IMR-90 (cell line): Measurements from ENCODE around the gene VAMP7.

Experiments
- CEBPB ChIP-seq: IDR thresholded peaks from 2 replicates; pipeline ENCODE4 v1.6.1; 2012; ENCODE audit warnings: low read depth, low read length, improper control_type of control experiment
- CTCF ChIP-seq: conservative IDR thresholded peaks from 2 replicates; pipeline ENCODE4 v1.5.1; 2012; ENCODE audit warnings: mild to moderate bottlenecking, low read depth, low read length, improper control_type of control experiment
- FOS ChIP-seq: fragments of 150-350 bp; IDR thresholded peaks from 2 replicates; pipeline ENCODE4 v1.6.1; 2016; ENCODE audit warnings: low read depth, low read length
- MAFK ChIP-seq: IDR thresholded peaks from 2 replicates; pipeline ENCODE4 v1.6.1; 2012; ENCODE audit warnings: low read depth, low read length, improper control_type of control experiment
- MAZ ChIP-seq: IDR thresholded peaks from 2 replicates; pipeline ENCODE4 v1.6.1; 2012; ENCODE audit warnings: low read depth, mild to moderate bottlenecking, low read length, improper control_type of control experiment, moderate library complexity, borderline replicate concordance
- MXI1 ChIP-seq: IDR thresholded peaks from 2 replicates; pipeline ENCODE4 v1.6.1; 2012; ENCODE audit warnings: low read depth, mild to moderate bottlenecking, low read length, moderate library complexity, borderline replicate concordance
- POLR2A ChIP-seq: IDR thresholded peaks from 2 replicates; pipeline ENCODE4 v1.6.1; 2012; ENCODE audit warnings: mild to moderate bottlenecking, low read depth, low read length
- RAD21 ChIP-seq: IDR thresholded peaks from 2 replicates; pipeline ENCODE4 v1.6.1; 2012; ENCODE audit warnings: low read length, improper control_type of control experiment
- RCOR1 ChIP-seq: IDR thresholded peaks from 2 replicates; pipeline ENCODE4 v1.6.1; 2012; ENCODE audit warnings: mild to moderate bottlenecking, low read length, improper control_type of control experiment; ENCODE audit not compliant: insufficient replicate concordance
- SMC3 ChIP-seq: fragments of 150-350 bp; IDR thresholded peaks from 2 replicates; pipeline ENCODE4 v1.6.1; 2016; ENCODE audit warnings: low read depth, mild to moderate bottlenecking, antibody characterized with exemption, low read length, moderate library complexity
- TF ChIP-seq, protein P1 (sequence below): fragments of 150-350 bp; IDR thresholded peaks from 2 replicates; pipeline ENCODE4 v1.6.1; 2016; ENCODE audit warnings: low read depth, mild to moderate bottlenecking, low read length, moderate library complexity, borderline replicate concordance
- TF ChIP-seq, protein P2 (sequence below): fragments of 150-350 bp; IDR thresholded peaks from 2 replicates; pipeline ENCODE4 v1.6.1; 2017; ENCODE audit warnings: mild to moderate bottlenecking, antibody characterized with exemption, low read length, low read depth

- TF ChIP-seq RCOR1 (no peak), POLR2A (no peak), RAD21 (no peak), CTCF (no peak), CEBPB (no peak), FOS (no peak), MXI1 (no peak), MAFK (no peak), SMC3 (no peak), MAZ (no peak)
- TF ChIP-seq, protein P1, sequence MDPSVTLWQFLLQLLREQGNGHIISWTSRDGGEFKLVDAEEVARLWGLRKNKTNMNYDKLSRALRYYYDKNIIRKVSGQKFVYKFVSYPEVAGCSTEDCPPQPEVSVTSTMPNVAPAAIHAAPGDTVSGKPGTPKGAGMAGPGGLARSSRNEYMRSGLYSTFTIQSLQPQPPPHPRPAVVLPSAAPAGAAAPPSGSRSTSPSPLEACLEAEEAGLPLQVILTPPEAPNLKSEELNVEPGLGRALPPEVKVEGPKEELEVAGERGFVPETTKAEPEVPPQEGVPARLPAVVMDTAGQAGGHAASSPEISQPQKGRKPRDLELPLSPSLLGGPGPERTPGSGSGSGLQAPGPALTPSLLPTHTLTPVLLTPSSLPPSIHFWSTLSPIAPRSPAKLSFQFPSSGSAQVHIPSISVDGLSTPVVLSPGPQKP = no peak
- TF ChIP-seq, protein P2, sequence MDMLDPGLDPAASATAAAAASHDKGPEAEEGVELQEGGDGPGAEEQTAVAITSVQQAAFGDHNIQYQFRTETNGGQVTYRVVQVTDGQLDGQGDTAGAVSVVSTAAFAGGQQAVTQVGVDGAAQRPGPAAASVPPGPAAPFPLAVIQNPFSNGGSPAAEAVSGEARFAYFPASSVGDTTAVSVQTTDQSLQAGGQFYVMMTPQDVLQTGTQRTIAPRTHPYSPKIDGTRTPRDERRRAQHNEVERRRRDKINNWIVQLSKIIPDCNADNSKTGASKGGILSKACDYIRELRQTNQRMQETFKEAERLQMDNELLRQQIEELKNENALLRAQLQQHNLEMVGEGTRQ = no peak
Observed at GRCh38 chrX:155983326-155983725, 102.2 kb downstream of the VAMP7 start.
